COR-L47 (cell line): ENCODE data around the gene HDC.

Source experiments
- DNase-seq: peaks from one replicate; lab custom pipeline; 2025; lab: John Stamatoyannopoulos, UW

HDC gene

GRCh38 chr15:50224606-50225005 is 40.9 kb downstream of the HDC start:
- no peak for DNase-seq

- no peak for DNase-seq
These were observed 43.3 kb downstream of the HDC start for GRCh38 chr15:50222181-50222580.

- DNase-seq, result no peak
These were observed 45.7 kb downstream of the HDC start for GRCh38 chr15:50219820-50220219.

- DNase-seq, result no peak
These were observed 46.8 kb downstream of the HDC start for GRCh38 chr15:50218691-50219090.

GRCh38 chr15:50218291-50218690 is 47.2 kb downstream of the HDC start:
- DNase-seq, result no peak

- DNase-seq, result no peak
These were observed 54.9 kb downstream of the HDC start for GRCh38 chr15:50210462-50211157.

GRCh38 chr15:50209809-50210208 is 55.7 kb downstream of the HDC start:
- no peak for DNase-seq

GRCh38 chr15:50206020-50206419 is 59.5 kb downstream of the HDC start:
- DNase-seq, result no peak

GRCh38 chr15:50202003-50202402 is 63.5 kb downstream of the HDC start:
- no peak for DNase-seq

GRCh38 chr15:50192926-50193620 is 72.5 kb downstream of the HDC start:
- DNase-seq, result no peak

GRCh38 chr15:50192164-50192563 is 73.4 kb downstream of the HDC start:
- no peak for DNase-seq
